Ectodermal cell (in vitro differentiated cells): ENCODE measurements around the gene SH2D4B.

ENCODE experiments used
- H3K27ac ChIP-seq: 2 replicates; pipeline ENCODE4 v1.7.0; 2013; ENCODE audit warnings: mild to moderate bottlenecking, low read depth, low read length; ENCODE audit not compliant: insufficient read depth, poor library complexity, severe bottlenecking
- H3K27me3 ChIP-seq: 2 replicates; pipeline ENCODE4 v1.7.0; 2013; ENCODE audit warnings: mild to moderate bottlenecking, low read length; ENCODE audit not compliant: insufficient read depth, control insufficient read depth, poor library complexity, severe bottlenecking
- H3K36me3 ChIP-seq: one replicate; pipeline ENCODE4 v1.7.0; 2013; ENCODE audit warnings: low read length; ENCODE audit not compliant: control insufficient read depth, insufficient read depth
- H3K4me1 ChIP-seq: one replicate; pipeline ENCODE4 v1.7.0; 2013; ENCODE audit warnings: low read length; ENCODE audit not compliant: control insufficient read depth, insufficient read depth
- H3K4me3 ChIP-seq: 2 replicates; pipeline ENCODE4 v1.7.0; 2013; ENCODE audit warnings: low read depth, low read length, control low read depth; ENCODE audit not compliant: insufficient read depth
- H3K9me3 ChIP-seq: 2 replicates; pipeline ENCODE4 v1.7.0; 2013; ENCODE audit warnings: mild to moderate bottlenecking, low read length, moderate library complexity; ENCODE audit not compliant: control insufficient read depth
- WGBS, 2 experiments: methylation state at CpG; one replicate each; pipeline ENCODE4 v1.1.7; 2013; ENCODE audit warnings: missing lambda C conversion rate in 2 of 2; 5-methylcytosine and 5-hydroxymethylcytosine counted together

The SH2D4B gene

GRCh38 chr10:80504897-80505465 lies 32.7 kb upstream of the SH2D4B start:
- peak overlapping the region; percentile 3 for H3K27ac ChIP-seq
- no peaks in the 10 kb centered on the region for H3K9me3 ChIP-seq
- peaks cover 45% of the 10 kb centered on the region for H3K4me1 ChIP-seq
- no peak overlapping the region for H3K4me3 ChIP-seq
- H3K27me3 ChIP-seq: no peaks in the 10 kb centered on the region
- peaks cover 7% of the 10 kb centered on the region for H3K36me3 ChIP-seq
- 91 to 92% methylated on average over 5 of the region's 5 CpGs for WGBS, 2 experiments

DNA sequence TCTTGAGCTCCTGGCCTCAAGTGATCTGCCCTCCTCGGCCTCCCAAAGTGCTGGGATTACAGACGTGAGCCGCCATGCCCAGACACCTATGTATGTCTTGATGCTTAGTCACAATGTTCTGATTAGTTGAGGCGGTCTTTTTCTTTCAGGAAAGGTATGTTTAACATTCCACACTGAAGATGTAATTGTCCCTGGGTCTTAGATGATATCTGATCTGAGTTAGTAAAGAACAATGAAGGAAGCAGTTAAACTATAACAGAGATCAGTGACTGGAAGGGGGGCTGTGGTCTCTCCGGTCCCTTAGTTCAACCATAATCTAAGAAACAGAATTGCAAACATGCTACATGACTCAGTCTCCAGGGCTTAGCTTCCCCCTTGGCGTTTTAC lies 31.5 kb upstream of the SH2D4B start:
- Histone ChIP-seq H3K4me1 (peaks cover 45% of the 10 kb centered on the region), H3K4me3 (no peak overlapping the region), H3K27me3 (no peaks in the 10 kb centered on the region), H3K27ac (no peak overlapping the region), H3K9me3 (no peaks in the 10 kb centered on the region), H3K36me3 (peaks cover 7% of the 10 kb centered on the region)
- WGBS, 2 experiments: 88 to 94% methylated on average over 5 to 6 of the region's 6 CpGs

DNA sequence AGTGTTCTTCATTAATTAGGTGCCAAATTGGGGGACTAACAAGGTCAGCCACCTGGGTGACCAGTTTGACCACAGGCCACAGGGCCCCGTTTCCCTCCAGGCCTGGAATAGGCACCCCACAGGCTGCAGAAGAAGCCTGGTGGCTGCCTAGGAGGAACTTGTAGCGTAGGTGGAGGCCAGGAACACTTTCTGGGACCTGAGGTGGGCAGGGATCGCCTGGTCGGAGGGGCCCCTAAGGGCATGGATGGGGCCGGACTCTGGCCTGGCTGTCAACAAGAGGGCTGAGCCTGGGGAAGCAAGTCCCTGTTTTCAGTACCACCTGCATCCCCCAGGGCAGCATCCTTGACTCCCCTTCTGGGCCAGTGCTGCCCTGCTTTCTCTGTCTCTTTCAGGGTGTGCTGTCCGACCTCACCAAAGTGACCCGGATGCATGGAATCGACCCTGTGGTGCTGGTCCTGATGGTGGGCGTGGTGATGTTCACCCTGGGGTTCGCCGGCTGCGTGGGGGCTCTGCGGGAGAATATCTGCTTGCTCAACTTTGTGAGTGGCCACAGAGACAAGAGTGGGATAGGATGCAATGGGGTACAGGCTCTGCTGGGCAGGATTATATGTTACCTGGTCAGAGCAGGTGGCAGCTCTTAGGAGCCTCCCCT lies 30.7 kb upstream of the SH2D4B start:
- H3K4me1 ChIP-seq: peaks cover 40% of the 10 kb centered on the region
- H3K27ac ChIP-seq: no peak overlapping the region
- no peak overlapping the region for H3K4me3 ChIP-seq
- H3K36me3 ChIP-seq: peaks cover 7% of the 10 kb centered on the region
- H3K27me3 ChIP-seq: no peaks in the 10 kb centered on the region
- 91% methylated on average over 13 of the region's 13 CpGs for WGBS, 2 experiments
- H3K9me3 ChIP-seq: no peaks in the 10 kb centered on the region

GRCh38 chr10:80509108-80509402 lies 28.6 kb upstream of the SH2D4B start:
- no peak overlapping the region for H3K27ac ChIP-seq
- 96% methylated on average over 8 of the region's 8 CpGs for WGBS, 2 experiments

GRCh38 chr10:80509403-80510161 lies 28.1 kb upstream of the SH2D4B start:
- 90% methylated on average over 18 of the region's 18 CpGs for WGBS, 2 experiments
- Histone ChIP-seq H3K9me3 (no peaks in the 10 kb centered on the region), H3K4me3 (no peak overlapping the region), H3K27ac (no peak overlapping the region), H3K36me3 (peaks cover 25% of the 10 kb centered on the region), H3K4me1 (peaks cover 17% of the 10 kb centered on the region), H3K27me3 (no peaks in the 10 kb centered on the region)

More at GRCh38 chr10:80509108-80509402, 28.6 kb upstream of the SH2D4B start:
- peaks cover 20% of the 10 kb centered on the region for H3K36me3 ChIP-seq
- H3K4me1 ChIP-seq: peaks cover 22% of the 10 kb centered on the region
- H3K27me3 ChIP-seq: no peaks in the 10 kb centered on the region
- no peaks in the 10 kb centered on the region for H3K9me3 ChIP-seq
- H3K4me3 ChIP-seq: no peak overlapping the region

DNA sequence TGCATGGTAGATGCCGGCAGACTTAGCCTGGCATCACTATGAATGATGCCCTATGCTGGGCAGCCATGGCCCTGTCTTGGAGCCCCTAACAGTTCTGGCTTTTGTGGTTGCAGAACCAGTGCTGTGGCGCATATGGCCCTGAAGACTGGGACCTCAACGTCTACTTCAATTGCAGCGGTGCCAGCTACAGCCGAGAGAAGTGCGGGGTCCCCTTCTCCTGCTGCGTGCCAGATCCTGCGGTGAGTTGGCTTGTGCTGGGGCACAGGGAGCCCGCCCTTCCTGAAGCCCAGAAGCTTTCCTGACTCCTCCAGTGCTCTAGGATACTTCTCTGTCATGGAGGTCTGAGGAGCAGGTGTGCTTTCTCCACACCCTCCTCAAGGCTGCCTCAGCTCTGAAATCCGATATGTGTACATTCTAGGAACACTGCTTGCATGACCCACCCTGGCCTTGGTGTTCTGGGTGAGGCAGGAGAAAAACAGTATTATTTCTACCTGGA lies 25.6 kb upstream of the SH2D4B start:
- H3K27ac ChIP-seq: no peak overlapping the region
- WGBS, 2 experiments: 96% methylated on average over 10 of the region's 10 CpGs

GRCh38 chr10:80513106-80513505 lies 24.6 kb upstream of the SH2D4B start:
- H3K36me3 ChIP-seq: peaks cover 44% of the 10 kb centered on the region
- H3K4me3 ChIP-seq: no peak overlapping the region
- H3K4me1 ChIP-seq: no peaks in the 10 kb centered on the region
- no peaks in the 10 kb centered on the region for H3K9me3 ChIP-seq
- H3K27me3 ChIP-seq: no peaks in the 10 kb centered on the region
- no peak overlapping the region for H3K27ac ChIP-seq
- WGBS, 2 experiments: 92 to 95% methylated on average over 6 of the region's 6 CpGs

More for the DNA sequence above, 25.6 kb upstream of the SH2D4B start:
- peaks cover 35% of the 10 kb centered on the region for H3K36me3 ChIP-seq
- H3K27me3 ChIP-seq: no peaks in the 10 kb centered on the region
- peaks cover 6% of the 10 kb centered on the region for H3K4me1 ChIP-seq
- H3K4me3 ChIP-seq: no peak overlapping the region
- H3K9me3 ChIP-seq: no peaks in the 10 kb centered on the region

DNA sequence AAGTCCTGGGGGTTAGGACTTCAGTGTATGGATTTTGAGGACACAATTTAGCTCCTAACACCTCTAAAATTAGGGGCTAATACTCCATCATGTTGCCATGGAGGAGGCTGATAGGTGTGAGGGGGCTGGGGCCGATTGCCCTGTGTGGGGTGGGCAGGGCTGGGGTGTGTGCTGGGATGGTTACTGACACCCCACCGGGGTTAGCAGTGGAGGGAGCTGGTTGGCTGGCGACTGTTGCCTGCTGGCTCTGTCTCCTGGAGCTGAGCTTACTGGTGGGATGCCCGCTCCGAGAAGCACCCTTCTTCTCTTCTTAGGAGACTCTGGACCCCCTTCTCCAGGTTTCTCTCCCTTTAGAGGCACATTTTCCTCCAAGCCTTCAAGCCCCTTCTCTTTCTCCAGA lies 22.2 kb upstream of the SH2D4B start:
- 92 to 95% methylated on average over 5 of the region's 5 CpGs for WGBS, 2 experiments
- no peaks in the 10 kb centered on the region for H3K9me3 ChIP-seq
- H3K27me3 ChIP-seq: no peaks in the 10 kb centered on the region
- H3K27ac ChIP-seq: no peak overlapping the region
- H3K4me1 ChIP-seq: no peaks in the 10 kb centered on the region
- H3K4me3 ChIP-seq: no peak overlapping the region
- peaks cover 50% of the 10 kb centered on the region for H3K36me3 ChIP-seq

DNA sequence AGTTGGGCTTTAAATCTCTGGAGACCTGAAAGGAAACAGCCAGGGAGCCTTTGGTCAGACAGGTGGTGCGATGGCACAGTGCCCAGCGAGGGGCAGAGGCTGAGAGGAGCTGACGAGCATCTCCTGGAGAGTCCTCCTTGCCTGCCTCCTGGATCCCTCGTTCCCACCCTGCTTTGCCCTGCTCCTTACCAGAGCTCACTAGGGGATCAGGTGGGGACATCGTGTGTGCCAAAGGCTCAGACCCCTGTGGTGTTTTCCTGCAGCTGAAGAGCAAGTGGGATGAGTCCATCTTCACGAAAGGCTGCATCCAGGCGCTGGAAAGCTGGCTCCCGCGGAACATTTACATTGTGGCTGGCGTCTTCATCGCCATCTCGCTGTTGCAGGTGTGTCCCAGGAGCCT lies 21.8 kb upstream of the SH2D4B start:
- no peak overlapping the region for H3K27ac ChIP-seq
- H3K4me1 ChIP-seq: no peaks in the 10 kb centered on the region
- no peaks in the 10 kb centered on the region for H3K27me3 ChIP-seq
- peaks cover 50% of the 10 kb centered on the region for H3K36me3 ChIP-seq
- H3K4me3 ChIP-seq: no peak overlapping the region
- H3K9me3 ChIP-seq: no peaks in the 10 kb centered on the region
- WGBS, 2 experiments: 95% methylated on average over 12 of the region's 12 CpGs

GRCh38 chr10:80516506-80517075 lies 21.1 kb upstream of the SH2D4B start:
- Histone ChIP-seq H3K4me3 (no peak overlapping the region), H3K9me3 (no peaks in the 10 kb centered on the region), H3K36me3 (peaks cover 50% of the 10 kb centered on the region), H3K27me3 (no peaks in the 10 kb centered on the region), H3K4me1 (no peaks in the 10 kb centered on the region), H3K27ac (no peak overlapping the region)
- 93 to 94% methylated on average over 6 of the region's 6 CpGs for WGBS, 2 experiments
